ENCODE data around the gene MAP1LC3C.

The MAP1LC3C gene

DNA sequence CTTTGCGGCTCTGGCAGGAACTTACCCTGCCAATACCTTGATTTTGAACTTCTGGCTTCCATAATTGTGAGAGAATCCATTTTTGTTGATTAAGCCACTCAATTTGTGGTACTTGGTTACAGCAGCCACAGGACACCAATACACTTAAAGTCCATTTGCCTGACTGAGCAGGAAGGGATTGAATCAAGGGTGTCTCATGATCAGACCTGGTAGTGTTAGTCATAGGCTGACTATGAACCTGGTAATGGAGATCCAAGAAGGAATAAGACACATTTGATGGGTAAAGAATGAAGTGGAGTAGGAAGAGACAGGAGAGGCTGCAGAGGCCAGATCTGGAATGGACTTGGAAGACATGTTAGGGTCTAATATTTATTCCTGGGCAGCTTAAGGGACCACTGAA is 31.2 kb upstream of the MAP1LC3C start:
- no peaks in the 10 kb centered on the region for H3K27me3 ChIP-seq (ENCODE audit: control insufficient read depth in 1 of 2, insufficient read depth in 1 of 2, low read length in 2 of 2)
- H3K23ac ChIP-seq (ENCODE audit: low read length in 2 of 2) = no peak overlapping the region
- H3K79me1 ChIP-seq (replicated peaks; ENCODE audit: low read length, poor library complexity, severe bottlenecking) = no peaks in the 10 kb centered on the region
- no peak overlapping the region for H3K27ac ChIP-seq (ENCODE audit: low read length, poor library complexity, severe bottlenecking)
- no peak overlapping the region for H3K4me3 ChIP-seq (ENCODE audit: insufficient read depth in 1 of 2, low read depth in 1 of 2, low read length in 2 of 2)
- H3K9ac ChIP-seq (ENCODE audit: low read length) = no peak overlapping the region
- no peak overlapping the region for H3K4ac ChIP-seq (ENCODE audit: low read depth in 1 of 2, low read length in 2 of 2)
- H2BK12ac ChIP-seq (ENCODE audit: low read length in 2 of 2) = no peak overlapping the region
- H3K4me2 ChIP-seq (ENCODE audit: low read length, poor library complexity, severe bottlenecking) = no peak overlapping the region
- H3K9me3 ChIP-seq (ENCODE audit: control insufficient read depth, low read length) = no peaks in the 10 kb centered on the region
- no peak overlapping the region for H2AFZ ChIP-seq (ENCODE audit: low read depth, low read length)
- H3K18ac ChIP-seq (ENCODE audit: low read depth in 1 of 2, low read length in 2 of 2) = no peak overlapping the region
- H4K8ac ChIP-seq (ENCODE audit: low read length) = no peak overlapping the region
- no peak overlapping the region for H2BK120ac ChIP-seq (ENCODE audit: low read depth, low read length)
- H4K91ac ChIP-seq (ENCODE audit: low read length) = no peak overlapping the region
- no peak for DNase-seq
- H2AK5ac ChIP-seq (ENCODE audit: low read length, severe bottlenecking) = no peak overlapping the region
- H3K36me3 ChIP-seq (ENCODE audit: control insufficient read depth in 1 of 2, insufficient read depth in 2 of 2, low read depth in 1 of 2, low read length in 2 of 2) = no peaks in the 10 kb centered on the region
- no peaks in the 10 kb centered on the region for H3K4me1 ChIP-seq (ENCODE audit: control insufficient read depth, insufficient read depth, low read depth, low read length)
- H2BK15ac ChIP-seq (ENCODE audit: low read depth, poor library complexity, severe bottlenecking) = no peak overlapping the region
- no peak overlapping the region for H3K14ac ChIP-seq (ENCODE audit: low read length in 2 of 2)
- H2BK5ac ChIP-seq (ENCODE audit: low read depth, low read length, poor library complexity, severe bottlenecking) = no peak overlapping the region
- WGBS = 100% methylated on average over 1 of the region's 1 CpG

DNA sequence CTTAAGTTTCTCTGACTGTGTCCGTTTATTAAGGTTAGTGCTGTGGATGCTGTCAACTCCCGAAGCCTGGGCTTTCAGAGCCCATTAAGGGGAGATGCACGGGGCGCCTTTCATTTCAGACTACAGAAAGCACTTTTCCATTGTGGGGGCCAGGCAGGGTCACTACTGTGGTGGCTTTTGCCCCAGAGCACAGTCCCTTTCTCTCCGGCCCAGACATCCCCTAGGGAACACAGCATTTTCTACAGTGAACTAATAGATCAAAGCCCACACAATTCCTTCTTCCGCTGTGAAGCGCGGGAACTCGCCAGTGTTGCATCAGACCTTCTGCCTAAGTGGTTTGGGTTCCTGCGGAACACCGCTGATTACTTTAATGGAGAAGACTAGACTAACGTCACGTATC is 26.8 kb upstream of the MAP1LC3C start:
- Histone ChIP-seq H2BK5ac (ENCODE audit: low read depth, low read length, poor library complexity, severe bottlenecking) (no peak overlapping the region), H3K79me1 (replicated peaks; ENCODE audit: low read length, poor library complexity, severe bottlenecking) (no peaks in the 10 kb centered on the region), H3K27me3 (ENCODE audit: control insufficient read depth in 1 of 2, insufficient read depth in 1 of 2, low read length in 2 of 2) (no peaks in the 10 kb centered on the region), H3K18ac (ENCODE audit: low read depth in 1 of 2, low read length in 2 of 2) (no peak overlapping the region), H3K9ac (ENCODE audit: low read length) (no peak overlapping the region), H3K14ac (ENCODE audit: low read length in 2 of 2) (no peak overlapping the region), H4K8ac (ENCODE audit: low read length) (no peak overlapping the region), H3K4ac (ENCODE audit: low read depth in 1 of 2, low read length in 2 of 2) (no peak overlapping the region), H2AFZ (ENCODE audit: low read depth, low read length) (no peak overlapping the region), H2BK12ac (ENCODE audit: low read length in 2 of 2) (no peak overlapping the region), H4K91ac (ENCODE audit: low read length) (no peak overlapping the region), H3K4me2 (ENCODE audit: low read length, poor library complexity, severe bottlenecking) (no peak overlapping the region), H2BK120ac (ENCODE audit: low read depth, low read length) (no peak overlapping the region), H3K27ac (ENCODE audit: low read length, poor library complexity, severe bottlenecking) (no peak overlapping the region), H3K4me1 (ENCODE audit: control insufficient read depth, insufficient read depth, low read depth, low read length) (no peaks in the 10 kb centered on the region), H3K23ac (ENCODE audit: low read length in 2 of 2) (no peak overlapping the region), H3K4me3 (ENCODE audit: insufficient read depth in 1 of 2, low read depth in 1 of 2, low read length in 2 of 2) (no peak overlapping the region), H2AK5ac (ENCODE audit: low read length, severe bottlenecking) (no peak overlapping the region), H2BK15ac (ENCODE audit: low read depth, poor library complexity, severe bottlenecking) (no peak overlapping the region), H3K9me3 (ENCODE audit: control insufficient read depth, low read length) (no peaks in the 10 kb centered on the region), H3K36me3 (ENCODE audit: control insufficient read depth in 1 of 2, insufficient read depth in 2 of 2, low read depth in 1 of 2, low read length in 2 of 2) (no peaks in the 10 kb centered on the region)
- no peak for DNase-seq
- 89% methylated on average over 13 of the region's 13 CpGs for WGBS

DNA sequence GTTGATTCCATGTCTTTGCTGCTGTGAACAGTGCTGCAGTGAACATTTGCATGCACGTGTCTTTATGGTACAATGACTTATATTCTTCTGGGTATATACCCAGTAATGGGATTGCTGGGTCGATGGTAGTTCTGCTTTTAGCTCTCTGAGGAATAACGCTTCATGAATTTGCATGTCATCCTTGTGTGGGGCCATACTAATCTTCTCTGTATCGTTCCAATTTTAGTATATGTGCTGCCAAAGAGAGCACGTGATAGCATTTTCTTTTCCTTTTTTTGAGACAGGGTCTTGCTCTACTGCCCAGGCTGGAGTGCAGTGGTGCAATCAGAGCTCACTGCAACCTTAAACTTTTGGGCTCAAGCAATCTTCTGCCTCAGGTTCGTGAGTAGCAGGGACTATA is 24.9 kb upstream of the MAP1LC3C start:
- Histone ChIP-seq H2BK120ac (ENCODE audit: low read depth, low read length) (no peak overlapping the region), H3K18ac (ENCODE audit: low read depth in 1 of 2, low read length in 2 of 2) (no peak overlapping the region), H2AK5ac (ENCODE audit: low read length, severe bottlenecking) (no peak overlapping the region), H3K36me3 (ENCODE audit: control insufficient read depth in 1 of 2, insufficient read depth in 2 of 2, low read depth in 1 of 2, low read length in 2 of 2) (no peaks in the 10 kb centered on the region), H3K79me1 (replicated peaks; ENCODE audit: low read length, poor library complexity, severe bottlenecking) (no peaks in the 10 kb centered on the region), H3K4ac (ENCODE audit: low read depth in 1 of 2, low read length in 2 of 2) (no peak overlapping the region), H3K14ac (ENCODE audit: low read length in 2 of 2) (no peak overlapping the region), H3K9ac (ENCODE audit: low read length) (no peak overlapping the region), H4K91ac (ENCODE audit: low read length) (no peak overlapping the region), H4K8ac (ENCODE audit: low read length) (no peak overlapping the region), H3K4me1 (ENCODE audit: control insufficient read depth, insufficient read depth, low read depth, low read length) (no peaks in the 10 kb centered on the region), H2AFZ (ENCODE audit: low read depth, low read length) (no peak overlapping the region), H2BK15ac (ENCODE audit: low read depth, poor library complexity, severe bottlenecking) (no peak overlapping the region), H3K9me3 (ENCODE audit: control insufficient read depth, low read length) (no peaks in the 10 kb centered on the region), H3K27me3 (ENCODE audit: control insufficient read depth in 1 of 2, insufficient read depth in 1 of 2, low read length in 2 of 2) (no peaks in the 10 kb centered on the region), H2BK12ac (ENCODE audit: low read length in 2 of 2) (no peak overlapping the region), H2BK5ac (ENCODE audit: low read depth, low read length, poor library complexity, severe bottlenecking) (no peak overlapping the region), H3K27ac (ENCODE audit: low read length, poor library complexity, severe bottlenecking) (no peak overlapping the region), H3K4me2 (ENCODE audit: low read length, poor library complexity, severe bottlenecking) (no peak overlapping the region), H3K23ac (ENCODE audit: low read length in 2 of 2) (no peak overlapping the region), H3K4me3 (ENCODE audit: insufficient read depth in 1 of 2, low read depth in 1 of 2, low read length in 2 of 2) (no peak overlapping the region)
- no peak for DNase-seq
- 74% methylated on average over 6 of the region's 6 CpGs for WGBS

DNA sequence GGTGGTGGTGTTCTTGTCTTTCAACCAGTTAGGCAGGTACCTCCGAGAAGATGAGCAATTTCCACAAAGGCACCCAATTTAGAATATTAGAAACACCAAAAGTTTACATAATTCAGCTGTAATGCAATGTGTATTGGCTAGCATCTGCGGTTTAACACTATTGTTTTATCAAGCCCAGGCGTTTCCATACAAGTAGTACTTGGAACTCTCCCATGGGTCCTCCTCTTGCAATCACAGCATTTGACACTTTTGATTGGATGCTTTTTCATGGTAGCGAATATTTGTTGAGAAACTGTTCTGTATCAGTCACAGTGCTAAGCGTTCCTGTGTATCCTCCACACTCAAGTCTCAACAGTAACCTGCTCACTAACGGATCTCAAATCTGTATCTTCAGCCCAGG is 20.1 kb upstream of the MAP1LC3C start:
- H3K4ac ChIP-seq (ENCODE audit: low read depth in 1 of 2, low read length in 2 of 2) = no peak overlapping the region
- no peak overlapping the region for H3K14ac ChIP-seq (ENCODE audit: low read length in 2 of 2)
- no peak overlapping the region for H3K18ac ChIP-seq (ENCODE audit: low read depth in 1 of 2, low read length in 2 of 2)
- no peak overlapping the region for H3K4me3 ChIP-seq (ENCODE audit: insufficient read depth in 1 of 2, low read depth in 1 of 2, low read length in 2 of 2)
- no peak for DNase-seq
- H3K27me3 ChIP-seq (ENCODE audit: control insufficient read depth in 1 of 2, insufficient read depth in 1 of 2, low read length in 2 of 2) = no peaks in the 10 kb centered on the region
- H4K91ac ChIP-seq (ENCODE audit: low read length) = no peak overlapping the region
- H2BK12ac ChIP-seq (ENCODE audit: low read length in 2 of 2) = no peak overlapping the region
- no peak overlapping the region for H2AFZ ChIP-seq (ENCODE audit: low read depth, low read length)
- H3K23ac ChIP-seq (ENCODE audit: low read length in 2 of 2) = no peak overlapping the region
- H2BK120ac ChIP-seq (ENCODE audit: low read depth, low read length) = no peak overlapping the region
- no peak overlapping the region for H3K27ac ChIP-seq (ENCODE audit: low read length, poor library complexity, severe bottlenecking)
- H3K4me2 ChIP-seq (ENCODE audit: low read length, poor library complexity, severe bottlenecking) = no peak overlapping the region
- no peak overlapping the region for H2AK5ac ChIP-seq (ENCODE audit: low read length, severe bottlenecking)
- no peaks in the 10 kb centered on the region for H3K36me3 ChIP-seq (ENCODE audit: control insufficient read depth in 1 of 2, insufficient read depth in 2 of 2, low read depth in 1 of 2, low read length in 2 of 2)
- no peak overlapping the region for H2BK15ac ChIP-seq (ENCODE audit: low read depth, poor library complexity, severe bottlenecking)
- no peak overlapping the region for H4K8ac ChIP-seq (ENCODE audit: low read length)
- WGBS = 94% methylated on average over 6 of the region's 6 CpGs
- no peaks in the 10 kb centered on the region for H3K79me1 ChIP-seq (replicated peaks; ENCODE audit: low read length, poor library complexity, severe bottlenecking)
- H2BK5ac ChIP-seq (ENCODE audit: low read depth, low read length, poor library complexity, severe bottlenecking) = no peak overlapping the region
- H3K4me1 ChIP-seq (ENCODE audit: control insufficient read depth, insufficient read depth, low read depth, low read length) = no peaks in the 10 kb centered on the region
- no peaks in the 10 kb centered on the region for H3K9me3 ChIP-seq (ENCODE audit: control insufficient read depth, low read length)
- no peak overlapping the region for H3K9ac ChIP-seq (ENCODE audit: low read length)
